ENCODE results near the gene CYP2J2.
"Not testable (repeated sequence)": the region's sequence is repeated elsewhere in the genome, so short reads cannot be mapped to it uniquely, and the experiment has no call there.

CYP2J2 gene

GRCh38 chr1:59917785-59918180, 8.8 kb downstream of the CYP2J2 start:
- no peak for DNase-seq

- no peak for DNase-seq
Measured at GRCh38 chr1:59917026-59917784, 9.4 kb downstream of the CYP2J2 start.

- DNase-seq, result no peak
Measured at GRCh38 chr1:59915516-59915915, 11.1 kb downstream of the CYP2J2 start.

- not testable (repeated sequence) for DNase-seq
Measured at GRCh38 chr1:59914791-59915286, 11.7 kb downstream of the CYP2J2 start.

- no peak for DNase-seq
Measured at GRCh38 chr1:59908682-59909081, 17.9 kb downstream of the CYP2J2 start.

- no peak for DNase-seq
Measured at GRCh38 chr1:59908084-59908483, 18.5 kb downstream of the CYP2J2 start.

- DNase-seq, result no peak
Measured at GRCh38 chr1:59906931-59907330, 19.6 kb downstream of the CYP2J2 start.

GRCh38 chr1:59903141-59903754, 23.3 kb downstream of the CYP2J2 start:
- peak; percentile 16 for DNase-seq

GRCh38 chr1:59901770-59902388, 24.7 kb downstream of the CYP2J2 start:
- no peak for DNase-seq

GRCh38 chr1:59900640-59901039, 25.9 kb downstream of the CYP2J2 start:
- DNase-seq, result no peak

GRCh38 chr1:59898927-59899326, 27.6 kb downstream of the CYP2J2 start:
- no peak for DNase-seq

- no peak for DNase-seq
Measured at GRCh38 chr1:59897165-59897564, 29.4 kb downstream of the CYP2J2 start.

GRCh38 chr1:59892841-59893811, 33.4 kb downstream of the CYP2J2 start:
- DNase-seq, result no peak

- DNase-seq, result no peak
Measured at GRCh38 chr1:59885160-59885832, 41.3 kb downstream of the CYP2J2 start.

GRCh38 chr1:59880735-59881134, 45.8 kb downstream of the CYP2J2 start:
- DNase-seq, result no peak

- DNase-seq, result no peak
Measured at GRCh38 chr1:59879996-59880505, 46.5 kb downstream of the CYP2J2 start.

- peak; percentile 38 for DNase-seq
Measured at GRCh38 chr1:59879574-59879973, 47.0 kb downstream of the CYP2J2 start.

GRCh38 chr1:59878370-59878769, 48.2 kb downstream of the CYP2J2 start:
- DNase-seq, result no peak

- no peak for DNase-seq
Measured at GRCh38 chr1:59877108-59877682, 49.4 kb downstream of the CYP2J2 start.

- no peak for DNase-seq
Measured at GRCh38 chr1:59871746-59872145, 54.8 kb downstream of the CYP2J2 start.

GRCh38 chr1:59866462-59866861, 60.1 kb downstream of the CYP2J2 start:
- no peak for DNase-seq
